Mesothelial cell of epicardium (in vitro differentiated cells): ENCODE results near the gene BLOC1S2. TPM values are rescaled to one million over a fixed set of nuclear protein-coding genes. Genes with fewer than 3 reads are reported as not detected.

Experiments
- DNase-seq, 2 experiments: peaks; one replicate each; pipeline ENCODE4 v3.0.0; 2021; ENCODE audit warnings: low spot score in 2 of 2; ENCODE audit not compliant: unreplicated experiment in 2 of 2
- H3K27ac Mint-ChIP-seq: 2 replicates; pipeline ENCODE4 v1.8.0; 2021; ENCODE audit warnings: mixed read lengths
- H3K27me3 Mint-ChIP-seq: 2 replicates; pipeline ENCODE4 v1.8.0; 2021; ENCODE audit warnings: low read depth, mixed read lengths
- H3K36me3 Mint-ChIP-seq: 2 replicates; pipeline ENCODE4 v1.8.0; 2021; ENCODE audit warnings: mixed read lengths
- H3K4me1 Mint-ChIP-seq: 2 replicates; pipeline ENCODE4 v1.8.0; 2021; ENCODE audit warnings: mixed read lengths
- H3K4me3 Mint-ChIP-seq: 2 replicates; pipeline ENCODE4 v1.8.0; 2021; ENCODE audit warnings: mild to moderate bottlenecking, moderate library complexity, mixed read lengths
- H3K9me3 Mint-ChIP-seq: 2 replicates; pipeline ENCODE4 v1.8.0; 2021; ENCODE audit warnings: mixed read lengths
- CTCF ChIP-seq: fragments of 200-600 bp; sonication (generic); IDR thresholded peaks from one replicate; pipeline ENCODE4 v1.5.0; 2021; ENCODE audit warnings: antibody characterized with exemption; ENCODE audit not compliant: unreplicated experiment
- total RNA-seq: library from RNA; stranded (reverse); gene quantifications from 3 replicates; pipeline ENCODE4 v1.2.1, GENCODE V29; 2021

BLOC1S2 gene
- total RNA-seq, 1 donor from 2014 or later, result 33.0 TPM

GRCh38 chr10:100318207-100318606, 31.7 kb upstream of the BLOC1S2 start:
- Mint-ChIP-seq H3K27ac (no peak overlapping the region), H3K4me1 (no peaks in the 10 kb centered on the region), H3K9me3 (no peaks in the 10 kb centered on the region), H3K36me3 (no peaks in the 10 kb centered on the region), H3K4me3 (no peak overlapping the region), H3K27me3 (peaks cover 71% of the 10 kb centered on the region)
- no peak for DNase-seq
- no peak for TF ChIP-seq CTCF

GRCh38 chr10:100315615-100316014, 29.1 kb upstream of the BLOC1S2 start:
- no peaks in the 10 kb centered on the region for H3K9me3 Mint-ChIP-seq

GRCh38 chr10:100311298-100311697, 24.8 kb upstream of the BLOC1S2 start:
- Mint-ChIP-seq H3K27ac (no peak overlapping the region), H3K9me3 (no peaks in the 10 kb centered on the region), H3K36me3 (no peaks in the 10 kb centered on the region), H3K4me3 (no peak overlapping the region), H3K27me3 (peaks cover 75% of the 10 kb centered on the region), H3K4me1 (no peaks in the 10 kb centered on the region)
- DNase-seq, result no peak
- TF ChIP-seq CTCF, result no peak

More at GRCh38 chr10:100315615-100316014, 29.1 kb upstream of the BLOC1S2 start:
- TF ChIP-seq CTCF, result no peak
- H3K27ac Mint-ChIP-seq, result no peak overlapping the region
- peaks cover 78% of the 10 kb centered on the region for H3K27me3 Mint-ChIP-seq
- H3K4me1 Mint-ChIP-seq, result no peaks in the 10 kb centered on the region
- no peaks in the 10 kb centered on the region for H3K36me3 Mint-ChIP-seq
- no peak overlapping the region for H3K4me3 Mint-ChIP-seq
- DNase-seq, result no peak

- no peak for TF ChIP-seq CTCF
- Mint-ChIP-seq H3K9me3 (no peaks in the 10 kb centered on the region), H3K27ac (no peak overlapping the region), H3K27me3 (peaks cover 70% of the 10 kb centered on the region), H3K4me3 (no peak overlapping the region), H3K36me3 (no peaks in the 10 kb centered on the region), H3K4me1 (no peaks in the 10 kb centered on the region)
- DNase-seq, result no peak
Observed at GRCh38 chr10:100307684-100308083, 21.2 kb upstream of the BLOC1S2 start.

- no peak for DNase-seq
- no peak overlapping the region for H3K4me3 Mint-ChIP-seq
- H3K4me1 Mint-ChIP-seq, result no peaks in the 10 kb centered on the region
- H3K27ac Mint-ChIP-seq, result no peak overlapping the region
- no peaks in the 10 kb centered on the region for H3K36me3 Mint-ChIP-seq
- H3K27me3 Mint-ChIP-seq, result peaks cover 61% of the 10 kb centered on the region
- H3K9me3 Mint-ChIP-seq, result no peaks in the 10 kb centered on the region
- TF ChIP-seq CTCF, result no peak
Observed at GRCh38 chr10:100306861-100307260, 20.4 kb upstream of the BLOC1S2 start.

- Mint-ChIP-seq H3K4me1 (no peaks in the 10 kb centered on the region), H3K27ac (no peak overlapping the region), H3K4me3 (no peak overlapping the region), H3K36me3 (no peaks in the 10 kb centered on the region), H3K27me3 (peaks cover 48% of the 10 kb centered on the region), H3K9me3 (peaks cover 7% of the 10 kb centered on the region)
- no peak for TF ChIP-seq CTCF
- no peak for DNase-seq
Observed at GRCh38 chr10:100304414-100304813, 17.9 kb upstream of the BLOC1S2 start.
